22Rv1 (cell line): ENCODE data around the gene NUP62.

Experiments used
- ZFX ChIP-seq: fragments of 450-650 bp; IDR thresholded peaks from 2 replicates; pipeline ENCODE4 v1.6.1; 2017; ENCODE audit warnings: antibody characterized with exemption, borderline replicate concordance
- TF ChIP-seq, protein P1 (sequence below): fragments of 450-650 bp; IDR thresholded peaks from 2 replicates; pipeline ENCODE4 v1.5.1; 2017; ENCODE audit warnings: mild to moderate bottlenecking

GRCh38 chr19:49882643-49883042, 46.7 kb downstream of the NUP62 start:
- TF ChIP-seq, protein P1, sequence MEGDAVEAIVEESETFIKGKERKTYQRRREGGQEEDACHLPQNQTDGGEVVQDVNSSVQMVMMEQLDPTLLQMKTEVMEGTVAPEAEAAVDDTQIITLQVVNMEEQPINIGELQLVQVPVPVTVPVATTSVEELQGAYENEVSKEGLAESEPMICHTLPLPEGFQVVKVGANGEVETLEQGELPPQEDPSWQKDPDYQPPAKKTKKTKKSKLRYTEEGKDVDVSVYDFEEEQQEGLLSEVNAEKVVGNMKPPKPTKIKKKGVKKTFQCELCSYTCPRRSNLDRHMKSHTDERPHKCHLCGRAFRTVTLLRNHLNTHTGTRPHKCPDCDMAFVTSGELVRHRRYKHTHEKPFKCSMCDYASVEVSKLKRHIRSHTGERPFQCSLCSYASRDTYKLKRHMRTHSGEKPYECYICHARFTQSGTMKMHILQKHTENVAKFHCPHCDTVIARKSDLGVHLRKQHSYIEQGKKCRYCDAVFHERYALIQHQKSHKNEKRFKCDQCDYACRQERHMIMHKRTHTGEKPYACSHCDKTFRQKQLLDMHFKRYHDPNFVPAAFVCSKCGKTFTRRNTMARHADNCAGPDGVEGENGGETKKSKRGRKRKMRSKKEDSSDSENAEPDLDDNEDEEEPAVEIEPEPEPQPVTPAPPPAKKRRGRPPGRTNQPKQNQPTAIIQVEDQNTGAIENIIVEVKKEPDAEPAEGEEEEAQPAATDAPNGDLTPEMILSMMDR: no peak
- no peak for TF ChIP-seq ZFX
